Stimulated activated CD4-positive, alpha-beta T cell treated with anti-CD3 and anti-CD28 coated beads, TNF-alpha, amount 100 ng/mL, for 24 hours (primary cell): ENCODE data around the gene DAZAP2.
"Not testable (repeated sequence)": the region's sequence is repeated elsewhere in the genome, so short reads cannot be mapped to it uniquely, and the experiment has no call there.

Experiments
- DNase-seq, 3 experiments: peaks; one replicate each; pipeline ENCODE4 v3.0.0-alpha.2; 2020; ENCODE audit warnings: low read depth in 3 of 3

The DAZAP2 gene

DNA sequence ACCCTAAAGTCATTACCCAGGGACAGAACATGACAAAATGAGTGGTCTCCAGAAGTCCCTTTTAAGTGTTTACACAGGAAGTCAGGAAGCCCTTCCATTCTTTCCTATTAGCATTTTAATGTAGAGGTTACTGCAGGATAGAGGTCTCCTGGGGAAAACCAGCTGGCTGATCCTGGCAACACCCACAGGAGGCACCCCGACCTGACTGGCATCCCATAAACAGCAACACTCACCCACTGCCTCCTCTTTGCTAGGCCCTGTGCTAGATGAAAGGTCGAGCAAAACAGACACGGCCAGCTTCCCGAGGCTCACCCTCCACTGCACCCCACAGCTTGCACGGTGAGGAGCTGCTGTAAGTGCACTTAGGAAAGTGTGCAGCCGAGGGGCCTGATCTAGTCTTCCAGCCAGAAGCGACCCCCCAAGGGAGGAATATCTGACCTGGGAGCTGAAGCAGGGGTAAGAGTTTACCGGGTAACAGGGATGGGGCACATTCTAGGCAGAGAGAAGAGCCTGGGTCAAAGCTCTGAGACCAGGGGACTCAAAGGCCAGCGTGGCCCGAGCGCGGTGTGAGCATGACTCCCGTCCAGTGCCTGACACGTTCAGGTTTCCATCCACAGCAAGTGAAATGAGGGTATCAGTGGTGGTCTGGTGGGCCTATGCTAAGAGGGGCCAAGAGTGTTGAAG lies 9.0 kb downstream of the DAZAP2 start:
- DNase-seq: no peak

DNA sequence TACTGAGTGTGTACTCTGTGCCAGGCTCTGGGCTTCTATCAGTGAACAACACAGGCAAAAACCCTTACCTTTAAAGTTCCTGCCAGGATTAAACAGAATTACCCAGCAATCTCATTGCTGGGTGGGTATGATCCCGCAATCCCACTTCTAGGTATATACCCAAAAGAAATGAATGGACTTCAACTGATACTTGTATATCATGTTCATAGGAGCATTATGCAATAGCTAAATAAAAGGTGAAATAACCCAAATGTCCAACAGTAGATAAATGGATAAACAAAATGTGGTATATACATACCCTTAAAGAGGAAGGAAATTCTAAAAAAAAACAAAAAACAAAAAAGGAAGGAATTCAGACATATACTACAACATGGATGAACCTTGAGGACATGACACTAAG lies 14.7 kb downstream of the DAZAP2 start:
- DNase-seq: no peak

DNA sequence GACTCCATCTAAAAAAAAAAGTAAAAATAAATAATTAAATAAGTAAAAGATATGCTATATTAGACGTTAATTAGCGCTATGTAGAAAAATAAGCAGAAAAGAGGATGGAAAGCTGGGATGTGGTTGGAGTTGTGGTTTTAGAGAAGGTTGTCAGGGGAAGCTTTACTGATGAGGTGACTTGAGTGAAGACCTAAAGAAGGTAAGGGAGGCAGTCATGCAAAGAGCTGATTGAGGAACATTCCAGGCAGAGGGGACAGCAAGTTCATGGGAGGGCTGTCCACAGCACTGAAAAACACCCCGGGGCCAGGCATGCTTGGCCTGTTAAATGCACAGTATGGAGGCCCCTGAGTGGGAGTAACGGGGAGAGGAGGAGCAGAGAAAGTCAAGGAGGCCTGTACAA lies 15.9 kb downstream of the DAZAP2 start:
- DNase-seq: no peak

DNA sequence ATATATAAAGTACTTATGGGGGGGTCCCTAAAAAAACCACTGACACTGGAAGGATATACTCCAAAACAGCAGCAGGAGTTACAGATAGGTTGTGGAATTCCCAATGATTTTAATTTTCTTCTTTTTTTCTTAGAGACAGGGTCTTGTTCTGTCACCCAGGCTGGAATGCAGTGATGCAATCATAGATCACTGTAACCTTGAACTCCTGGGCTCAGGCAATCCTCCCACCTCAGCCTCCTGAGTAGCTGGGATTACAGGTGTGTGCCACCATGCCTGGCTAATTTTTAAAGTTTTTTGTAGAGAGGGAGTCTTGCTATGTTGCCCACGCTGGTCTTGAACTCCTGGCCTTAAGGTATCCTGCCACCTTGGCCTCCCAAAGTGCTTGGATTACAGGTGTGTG lies 21.0 kb downstream of the DAZAP2 start:
- not testable (repeated sequence) for DNase-seq

DNA sequence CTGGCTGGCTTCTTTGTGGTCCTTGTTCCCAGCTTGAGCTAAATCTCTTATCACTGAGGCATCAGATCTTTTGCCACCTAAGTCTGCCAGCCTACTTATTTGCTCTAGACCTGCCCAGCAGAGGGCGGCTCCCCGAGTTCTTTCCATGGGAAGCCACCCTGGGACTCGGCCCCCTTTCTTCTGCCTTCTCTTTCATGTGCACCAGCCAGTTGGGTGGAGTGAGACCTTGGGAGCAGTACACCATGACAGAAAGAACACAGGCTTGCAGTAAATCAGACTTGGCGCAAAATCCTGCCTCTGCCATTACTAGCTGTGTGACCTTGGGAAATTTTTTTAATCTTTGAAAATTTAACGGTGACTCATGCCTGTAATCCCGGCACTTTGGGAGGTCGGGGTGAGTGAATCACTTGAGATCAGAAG lies 24.1 kb downstream of the DAZAP2 start:
- no peak for DNase-seq

DNA sequence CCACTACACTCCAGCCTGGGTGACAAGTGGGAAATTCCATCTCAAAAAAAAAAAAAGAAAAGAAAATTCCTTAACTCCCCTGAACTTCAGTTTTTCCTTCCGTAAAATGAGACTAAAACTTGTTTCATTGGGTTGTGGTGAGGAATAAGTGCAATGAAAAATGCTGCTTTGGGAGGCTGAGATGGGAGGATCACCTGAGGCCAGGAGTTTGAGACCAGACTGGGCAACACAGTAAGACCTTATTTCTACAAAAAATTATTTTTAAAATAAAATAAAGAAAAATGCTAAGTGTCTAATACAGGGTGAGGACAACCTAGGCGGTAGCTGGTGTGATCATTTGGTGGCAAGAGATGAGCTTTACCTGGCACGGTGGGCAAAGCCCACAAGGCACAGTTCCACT lies 24.7 kb downstream of the DAZAP2 start:
- no peak for DNase-seq

DNA sequence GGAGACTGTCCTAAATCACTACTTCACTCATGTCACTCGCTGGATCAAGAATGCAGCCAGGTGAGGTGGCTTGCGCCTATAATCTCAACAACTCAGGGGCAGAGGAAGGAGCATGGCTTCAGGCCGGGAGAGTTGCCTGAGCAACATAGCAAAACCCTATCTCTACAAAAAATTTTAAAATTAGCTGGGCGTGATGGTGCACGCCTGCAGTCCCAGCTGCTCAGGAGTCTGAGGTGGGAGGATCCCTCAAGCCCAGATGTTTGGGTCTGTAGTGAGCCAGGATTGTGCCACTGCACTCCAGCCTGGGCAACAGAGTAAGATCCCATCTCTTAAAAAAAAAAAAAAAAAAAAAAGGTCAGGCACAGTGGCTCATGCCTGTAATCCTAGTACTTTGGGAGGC lies 25.7 kb downstream of the DAZAP2 start:
- no peak for DNase-seq

DNA sequence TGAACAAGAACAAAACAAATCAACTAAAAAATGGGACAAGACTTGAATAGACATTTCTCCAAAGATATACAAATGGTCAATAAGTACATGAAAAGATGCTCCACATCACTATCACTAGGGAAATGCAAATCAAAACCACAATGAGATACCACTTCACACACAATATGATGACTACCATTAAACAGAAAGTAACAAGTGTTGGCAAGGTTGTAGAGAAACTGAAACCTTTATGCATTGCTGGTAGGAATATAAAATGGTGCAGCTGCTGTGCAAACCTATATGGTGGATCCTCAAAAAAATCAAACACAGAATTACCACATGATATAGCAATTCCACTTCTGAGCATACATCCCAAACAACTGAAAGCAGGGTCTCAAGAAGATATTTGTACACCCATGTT lies 26.4 kb downstream of the DAZAP2 start:
- no peak for DNase-seq

DNA sequence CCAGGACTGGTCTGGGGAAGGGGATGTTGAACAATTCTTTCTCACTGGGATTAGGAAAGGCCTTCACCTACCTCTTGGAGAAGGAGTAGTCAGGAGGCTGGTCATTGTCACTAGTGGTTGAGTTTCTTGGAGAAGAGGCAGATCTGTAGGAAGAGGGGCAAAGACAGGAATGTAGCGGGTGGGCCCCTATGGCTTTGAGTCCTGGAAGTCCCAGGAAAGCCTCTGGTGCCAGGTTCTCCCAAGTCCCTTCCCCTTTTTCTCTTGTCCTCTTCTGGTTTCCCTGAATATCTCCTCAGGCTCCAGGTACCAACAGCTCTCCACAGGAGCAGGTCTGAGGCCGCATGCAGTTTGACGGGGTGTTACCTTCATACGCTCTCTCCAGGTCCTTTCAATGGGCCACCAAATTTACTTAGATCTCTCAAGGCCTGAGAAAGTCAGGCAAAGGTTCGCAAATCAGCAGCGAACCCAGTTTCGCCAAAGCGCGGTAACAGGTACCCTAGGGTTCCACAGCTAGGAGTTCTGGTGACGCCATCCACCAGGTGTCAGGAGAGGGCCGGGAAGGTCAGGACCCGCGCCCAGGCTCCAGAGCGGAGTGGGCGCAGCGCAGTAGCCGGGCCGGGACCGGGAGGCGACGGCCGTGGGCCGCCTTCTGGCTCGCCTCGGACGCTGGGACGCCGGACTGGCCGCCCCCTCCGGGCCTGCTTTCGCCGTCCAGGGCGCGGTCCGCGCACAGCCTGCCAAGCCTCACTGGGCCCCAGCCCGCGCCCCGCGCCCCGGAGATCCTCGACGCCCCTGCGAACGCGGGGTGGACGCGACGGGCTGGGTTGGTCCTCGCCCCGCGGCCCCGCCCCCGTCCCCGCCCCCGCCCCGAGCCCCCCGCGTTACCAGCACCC lies 30.8 kb downstream of the DAZAP2 start:
- DNase-seq: peak; percentile 31 to 52 (median 33)

DNA sequence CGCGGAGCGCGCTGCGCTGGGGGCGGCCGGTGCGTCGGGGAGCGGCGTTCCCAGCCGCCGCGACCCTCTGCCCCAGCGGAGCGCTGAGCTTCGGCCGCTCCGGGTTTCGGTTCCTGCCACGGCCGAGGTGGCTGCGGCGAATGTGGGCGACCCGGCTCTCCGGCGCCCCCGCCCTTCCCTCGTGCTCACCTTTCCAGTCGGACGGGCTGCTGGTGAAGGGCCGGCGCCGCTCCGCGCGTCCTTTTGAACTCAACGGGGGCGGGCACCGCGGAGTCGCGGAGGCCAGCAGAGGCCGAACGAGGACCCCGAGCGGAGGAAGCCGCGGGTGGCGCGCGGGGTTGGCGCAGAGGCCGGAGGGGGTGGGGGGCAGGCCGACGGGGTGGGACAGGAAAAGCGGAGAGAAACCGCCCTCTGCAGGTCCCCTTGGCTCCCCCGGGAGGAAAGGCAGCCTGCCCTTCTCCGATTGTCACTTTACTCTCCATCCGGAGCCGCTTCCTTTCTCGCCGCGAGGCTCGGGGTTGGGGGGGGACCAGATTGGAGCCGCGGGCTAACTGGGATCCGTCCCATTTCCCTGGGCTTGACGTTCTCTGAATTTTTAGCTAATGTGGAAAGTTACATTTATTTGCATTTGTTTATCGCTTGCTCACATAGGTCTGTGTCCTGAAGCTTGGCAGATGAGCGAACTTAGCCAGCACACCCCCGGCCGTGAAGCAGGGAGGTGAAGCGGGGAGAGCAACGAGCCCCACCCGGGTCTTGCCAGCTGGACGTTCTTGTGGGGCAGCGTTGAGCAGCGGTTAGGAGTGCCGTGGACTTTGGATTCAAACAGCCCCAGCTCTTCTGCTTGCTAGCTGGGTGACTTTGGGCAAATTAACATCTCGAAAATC lies 31.7 kb downstream of the DAZAP2 start, which contains the start of gene SMAGP:
Gene SMAGP, minus strand, starts transcription at position 349 of the 884 bp plus-strand sequence. CDS start 1,137 bp downstream, outside the sequence.
- DNase-seq: peak in 1 of 3 experiments; percentile 40

DNA sequence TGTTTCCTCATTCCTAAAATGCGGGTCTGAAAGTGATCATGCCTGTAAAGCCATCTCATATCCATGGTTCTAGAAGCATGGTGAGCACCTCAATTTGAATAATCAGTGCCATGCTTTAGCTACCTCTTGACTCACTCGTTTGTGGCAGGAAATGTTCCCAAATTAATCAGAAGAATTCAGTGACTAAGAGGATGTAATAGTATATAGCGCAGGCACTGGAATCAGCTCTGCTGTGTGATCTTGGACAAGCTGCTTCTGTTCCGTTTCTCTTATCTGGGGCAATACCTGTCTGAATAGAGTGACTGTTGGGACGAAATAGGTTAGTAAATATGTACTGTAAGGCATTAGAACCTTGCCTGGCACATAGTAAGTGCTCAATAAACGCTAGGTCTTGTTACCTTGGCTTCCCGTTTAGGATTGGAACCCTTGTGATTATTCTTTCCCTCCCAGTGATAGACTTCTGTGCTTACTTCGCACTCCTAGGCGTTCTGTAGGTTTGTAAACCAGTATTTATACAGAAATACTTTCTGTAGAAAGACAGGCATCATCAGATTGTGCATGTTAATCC lies 32.4 kb downstream of the DAZAP2 start:
- no peak for DNase-seq

DNA sequence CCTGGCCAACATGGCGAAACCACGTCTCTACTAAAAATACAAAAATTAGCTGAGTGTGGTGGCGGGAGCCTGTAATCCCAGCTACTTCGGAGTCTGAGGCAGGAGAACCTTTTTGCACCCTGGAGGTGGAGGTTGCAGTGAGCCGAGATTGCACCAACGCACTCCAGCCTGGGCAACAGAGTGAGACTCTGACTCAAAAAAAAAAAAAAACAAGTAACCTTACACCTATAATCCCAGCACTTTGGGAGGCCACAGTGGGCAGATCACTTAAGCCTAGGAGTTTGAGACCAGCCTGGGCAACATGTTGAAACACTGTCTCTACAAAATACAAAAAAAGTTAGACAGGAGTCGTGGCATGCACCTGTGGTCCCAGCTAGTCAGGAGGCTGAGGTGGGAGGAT lies 34.2 kb downstream of the DAZAP2 start:
- DNase-seq: not testable (repeated sequence)

DNA sequence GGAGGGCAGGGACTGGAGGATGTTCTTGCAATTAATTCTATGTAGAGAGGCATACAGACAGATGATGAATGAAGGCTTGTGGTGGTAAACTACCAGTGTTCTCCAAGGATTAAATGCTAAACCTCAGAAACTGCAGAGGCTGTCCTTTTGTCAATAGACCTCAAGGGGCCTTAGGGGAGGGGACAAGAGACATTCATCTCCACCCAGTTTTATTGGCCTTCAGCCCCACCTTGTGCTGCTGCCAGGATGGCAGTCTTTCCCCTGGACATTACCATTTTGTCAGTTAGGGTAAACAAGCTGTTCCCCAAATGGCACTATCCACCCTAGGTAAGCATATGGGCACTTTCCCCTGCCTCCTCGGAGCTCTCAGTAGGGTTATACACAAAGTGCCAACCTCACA lies 36.5 kb downstream of the DAZAP2 start:
- no peak for DNase-seq

DNA sequence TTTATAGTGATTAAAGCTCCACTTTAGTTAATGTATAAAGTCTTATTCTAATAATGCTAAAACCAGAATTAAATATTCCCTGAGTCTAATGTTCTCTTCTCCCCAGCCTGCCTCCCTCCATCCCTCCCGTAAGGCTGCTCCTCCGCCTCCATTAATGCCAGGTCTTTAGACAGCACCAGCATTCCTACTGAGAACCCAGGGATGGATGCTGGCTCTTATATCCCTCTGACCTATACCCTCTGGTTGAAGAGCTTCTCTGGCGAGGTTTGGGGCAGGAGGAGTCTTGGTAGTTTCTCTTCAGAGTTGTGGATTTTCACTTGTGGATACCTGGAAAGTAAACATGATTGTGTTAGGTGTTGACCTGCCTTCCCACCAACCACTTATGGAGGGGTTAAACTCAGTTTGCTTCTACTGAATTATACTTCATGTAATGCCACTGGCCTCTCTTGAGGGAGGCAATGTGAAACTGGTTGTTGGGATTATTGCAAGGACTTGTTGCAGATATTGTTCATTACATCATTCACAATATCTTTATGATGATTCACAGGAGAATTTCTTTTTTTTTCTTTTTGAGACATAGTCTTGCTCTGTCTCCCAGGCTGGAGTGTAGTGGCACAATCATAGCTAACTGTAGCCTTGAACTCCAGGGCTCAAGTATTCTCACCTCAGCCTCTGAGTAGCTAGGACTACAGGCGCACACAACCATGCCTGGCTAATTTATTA lies 42.7 kb downstream of the DAZAP2 start:
- DNase-seq: no peak

DNA sequence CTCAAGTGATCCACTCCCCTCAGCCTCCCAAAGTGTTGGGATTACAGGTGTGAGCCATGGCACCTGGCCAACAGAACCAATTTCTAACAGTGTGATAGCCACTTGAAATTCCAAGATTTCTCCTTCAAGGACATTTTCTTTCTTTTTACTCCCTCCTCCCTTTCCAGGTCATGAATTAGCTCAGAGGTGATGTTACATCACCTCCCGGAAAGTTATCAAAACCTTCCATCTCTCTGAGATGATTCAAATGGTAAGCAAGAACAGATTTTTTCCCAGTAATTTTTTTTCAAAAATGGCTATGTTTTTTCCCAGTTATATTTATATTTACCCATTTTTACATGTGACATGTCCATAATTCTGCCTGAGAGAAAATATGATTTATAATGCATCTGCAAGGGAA lies 47.2 kb downstream of the DAZAP2 start:
- no peak for DNase-seq

DNA sequence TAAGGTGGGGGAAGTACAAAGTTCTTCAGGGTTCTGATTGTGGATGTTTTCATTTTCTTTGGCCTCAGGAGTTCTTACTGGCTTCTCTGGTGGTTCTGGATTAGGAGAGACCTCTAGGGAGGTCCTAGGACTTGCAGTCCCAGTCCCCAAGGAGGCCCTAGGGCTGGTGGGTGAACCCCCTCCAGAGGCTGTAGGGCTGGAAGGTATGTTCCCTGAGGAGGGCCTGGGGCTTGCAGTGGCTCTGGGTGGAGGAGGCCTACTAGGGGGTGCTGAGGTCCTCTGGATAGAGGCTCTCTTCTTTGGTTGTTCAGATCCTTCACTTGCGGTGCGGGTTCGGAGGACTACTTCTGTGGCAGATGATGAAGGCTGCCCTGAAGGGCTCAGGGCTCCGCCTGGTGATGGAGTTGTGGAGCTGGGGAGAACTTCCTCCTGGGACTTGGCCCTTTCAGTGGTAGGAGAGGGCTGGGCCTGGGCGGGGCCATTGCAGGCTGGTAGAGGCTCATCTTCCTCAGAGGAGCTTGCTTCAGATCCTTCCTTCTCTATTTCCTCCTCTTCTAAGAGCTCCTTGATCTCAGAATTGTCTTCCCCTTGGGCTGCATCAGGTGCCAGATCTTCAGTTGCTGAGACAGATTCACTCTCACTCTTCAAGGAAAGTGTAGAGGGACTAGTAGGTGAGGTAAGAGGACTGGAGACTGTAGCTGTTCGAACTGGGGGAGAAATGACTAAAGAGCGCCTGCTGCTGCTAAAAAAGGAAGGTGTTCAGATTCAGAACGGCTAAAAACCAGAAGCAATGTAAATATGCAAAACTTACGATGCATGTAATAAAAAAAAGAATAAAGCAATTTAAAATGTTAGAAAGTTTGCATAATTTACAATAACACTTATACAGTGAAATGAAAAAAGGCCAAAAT lies 53.2 kb downstream of the DAZAP2 start:
- not testable (repeated sequence) for DNase-seq
